KMS-11 (cell line): ENCODE measurements around the gene GADD45A.
"Not testable (repeated sequence)": the region's sequence is repeated elsewhere in the genome, so short reads cannot be mapped to it uniquely, and the experiment has no call there.

Source experiments
- H2AFZ ChIP-seq: fragments of 200-600 bp; sonication (generic); 2 replicates; pipeline ENCODE4 v1.6.1; 2016; ENCODE audit warnings: antibody characterized with exemption, mixed run types, low read depth
- H3K27ac ChIP-seq: fragments of 200-600 bp; sonication (generic); 2 replicates; pipeline ENCODE4 v1.6.1; 2016; ENCODE audit warnings: mild to moderate bottlenecking, mixed run types
- H3K27me3 ChIP-seq: fragments of 200-600 bp; sonication (generic); 2 replicates; pipeline ENCODE4 v1.6.1; 2017; ENCODE audit warnings: mild to moderate bottlenecking, low read depth, mixed run types, moderate library complexity; ENCODE audit not compliant: insufficient read depth
- H3K36me3 ChIP-seq: fragments of 200-600 bp; sonication (generic); 2 replicates; pipeline ENCODE4 v1.6.1; 2017; ENCODE audit warnings: mild to moderate bottlenecking, mixed run types; ENCODE audit not compliant: insufficient read depth
- H3K4me1 ChIP-seq: fragments of 200-600 bp; sonication (generic); 2 replicates; pipeline ENCODE4 v1.6.1; 2016; ENCODE audit warnings: mild to moderate bottlenecking, low read depth, mixed run types; ENCODE audit not compliant: poor library complexity, severe bottlenecking
- H3K4me2 ChIP-seq: fragments of 200-600 bp; sonication (generic); 2 replicates; pipeline ENCODE4 v1.7.0; 2016; ENCODE audit warnings: mild to moderate bottlenecking, mixed run types
- H3K4me3 ChIP-seq: fragments of 200-600 bp; sonication (generic); IDR thresholded peaks from 2 replicates; pipeline ENCODE4 v1.6.1; 2017; ENCODE audit warnings: low read depth, low read length, mixed read lengths; ENCODE audit not compliant: insufficient read depth
- H3K79me2 ChIP-seq: fragments of 200-600 bp; sonication (generic); 2 replicates; pipeline ENCODE4 v1.6.1; 2016; ENCODE audit warnings: low read depth, mixed run types; ENCODE audit not compliant: insufficient read depth
- H3K9ac ChIP-seq: fragments of 200-600 bp; sonication (generic); 2 replicates; pipeline ENCODE4 v1.6.1; 2016; ENCODE audit warnings: mild to moderate bottlenecking, mixed run types
- H4K20me1 ChIP-seq: fragments of 200-600 bp; sonication (generic); 2 replicates; pipeline ENCODE4 v1.6.1; 2016; ENCODE audit warnings: mild to moderate bottlenecking, mixed run types; ENCODE audit not compliant: insufficient read depth
- CTCF ChIP-seq: fragments of 200-600 bp; sonication (generic); conservative IDR thresholded peaks from 2 replicates; pipeline ENCODE4 v1.6.1; 2017; ENCODE audit warnings: low read depth, mild to moderate bottlenecking, antibody characterized with exemption, low read length, moderate library complexity, mixed read lengths

The GADD45A gene

GRCh38 chr1:67729872-67730271, 44.9 kb downstream of the GADD45A start:
- H3K79me2 ChIP-seq, result no peaks in the 10 kb centered on the region

GRCh38 chr1:67730312-67730711, 45.3 kb downstream of the GADD45A start:
- not testable (repeated sequence) for H3K27me3 ChIP-seq, H4K20me1 ChIP-seq, H3K36me3 ChIP-seq, H3K4me3 ChIP-seq, H3K4me2 ChIP-seq, H3K27ac ChIP-seq, H2AFZ ChIP-seq, H3K79me2 ChIP-seq, H3K4me1 ChIP-seq, H3K9ac ChIP-seq

More at GRCh38 chr1:67729872-67730271, 44.9 kb downstream of the GADD45A start:
- Histone ChIP-seq H3K4me3 (no peak overlapping the region), H3K4me2 (no peak overlapping the region), H3K36me3 (no peaks in the 10 kb centered on the region), H3K27me3 (no peaks in the 10 kb centered on the region), H4K20me1 (no peaks in the 10 kb centered on the region), H3K9ac (no peak overlapping the region), H2AFZ (no peak overlapping the region), H3K27ac (no peak overlapping the region), H3K4me1 (no peaks in the 10 kb centered on the region)
- TF ChIP-seq CTCF, result no peak

GRCh38 chr1:67731322-67731721, 46.3 kb downstream of the GADD45A start:
- no peak overlapping the region for H3K9ac ChIP-seq
- no peak overlapping the region for H2AFZ ChIP-seq
- no peak overlapping the region for H3K27ac ChIP-seq
- H3K79me2 ChIP-seq, result no peaks in the 10 kb centered on the region
- no peaks in the 10 kb centered on the region for H3K27me3 ChIP-seq
- H3K4me2 ChIP-seq, result no peak overlapping the region
- no peak overlapping the region for H3K4me3 ChIP-seq
- peaks cover 9% of the 10 kb centered on the region for H3K4me1 ChIP-seq
- TF ChIP-seq CTCF, result no peak
- H3K36me3 ChIP-seq, result no peaks in the 10 kb centered on the region
- H4K20me1 ChIP-seq, result no peaks in the 10 kb centered on the region

- no peak overlapping the region for H3K9ac ChIP-seq
- no peak overlapping the region for H3K27ac ChIP-seq
- H2AFZ ChIP-seq, result no peak overlapping the region
- no peaks in the 10 kb centered on the region for H4K20me1 ChIP-seq
- peaks cover 17% of the 10 kb centered on the region for H3K4me1 ChIP-seq
- H3K79me2 ChIP-seq, result no peaks in the 10 kb centered on the region
- no peak for TF ChIP-seq CTCF
- no peaks in the 10 kb centered on the region for H3K27me3 ChIP-seq
- no peaks in the 10 kb centered on the region for H3K36me3 ChIP-seq
- no peak overlapping the region for H3K4me3 ChIP-seq
- H3K4me2 ChIP-seq, result no peak overlapping the region
Observed at GRCh38 chr1:67732750-67733151, 47.8 kb downstream of the GADD45A start.

GRCh38 chr1:67733681-67734322, 48.8 kb downstream of the GADD45A start:
- no peaks in the 10 kb centered on the region for H3K27me3 ChIP-seq
- H3K36me3 ChIP-seq, result no peaks in the 10 kb centered on the region
- peaks cover 17% of the 10 kb centered on the region for H3K4me1 ChIP-seq
- H3K27ac ChIP-seq, result no peak overlapping the region
- H3K79me2 ChIP-seq, result no peaks in the 10 kb centered on the region
- no peak overlapping the region for H3K4me2 ChIP-seq
- H2AFZ ChIP-seq, result no peak overlapping the region
- no peak for TF ChIP-seq CTCF
- H3K9ac ChIP-seq, result no peak overlapping the region
- no peak overlapping the region for H3K4me3 ChIP-seq
- H4K20me1 ChIP-seq, result no peaks in the 10 kb centered on the region
